Stimulated activated CD4-positive, alpha-beta T cell treated with anti-CD3 and anti-CD28 coated beads, Interleukin-2, amount 100 ng/mL, for 48 hours (primary cell): ENCODE data around the gene TTC13.
"Not testable (repeated sequence)": the region's sequence is repeated elsewhere in the genome, so short reads cannot be mapped to it uniquely, and the experiment has no call there.

Experiments used
- DNase-seq, 2 donors: peaks; one replicate each; pipeline ENCODE4 v3.0.0-alpha.2; 2020

TTC13 gene

DNA sequence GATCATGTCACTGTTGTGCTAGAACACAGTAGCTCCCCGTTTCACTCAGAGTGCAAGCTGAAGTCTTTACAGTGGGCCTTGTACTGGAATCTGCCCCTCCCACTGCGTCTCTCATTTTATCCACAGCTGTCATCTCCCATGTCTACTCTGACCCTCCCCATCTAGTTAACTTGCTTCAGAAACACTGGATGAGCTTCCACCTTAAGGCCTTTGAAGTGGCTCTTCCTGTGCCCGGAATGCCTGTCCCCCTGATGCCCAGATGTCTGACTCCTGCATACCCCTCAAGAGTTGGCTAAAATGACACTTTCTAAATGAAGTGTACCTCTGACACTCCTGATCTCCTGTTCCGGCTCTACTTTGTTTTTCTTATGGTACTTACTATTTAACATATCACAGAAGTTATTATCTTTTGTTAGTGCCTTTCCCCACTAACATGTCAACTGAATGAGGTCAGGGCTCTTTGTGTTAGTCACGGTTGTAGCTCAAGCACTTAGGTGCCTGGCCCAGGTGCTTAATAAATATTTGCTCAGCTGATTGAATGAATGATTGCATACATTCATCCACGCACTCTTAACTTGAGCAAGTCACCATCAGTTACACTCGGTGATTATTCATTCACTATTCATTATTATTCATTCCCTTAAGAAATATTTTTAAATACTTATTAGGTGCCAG, 13.6 kb upstream of the TTC13 start:
- DNase-seq = no peak

DNA sequence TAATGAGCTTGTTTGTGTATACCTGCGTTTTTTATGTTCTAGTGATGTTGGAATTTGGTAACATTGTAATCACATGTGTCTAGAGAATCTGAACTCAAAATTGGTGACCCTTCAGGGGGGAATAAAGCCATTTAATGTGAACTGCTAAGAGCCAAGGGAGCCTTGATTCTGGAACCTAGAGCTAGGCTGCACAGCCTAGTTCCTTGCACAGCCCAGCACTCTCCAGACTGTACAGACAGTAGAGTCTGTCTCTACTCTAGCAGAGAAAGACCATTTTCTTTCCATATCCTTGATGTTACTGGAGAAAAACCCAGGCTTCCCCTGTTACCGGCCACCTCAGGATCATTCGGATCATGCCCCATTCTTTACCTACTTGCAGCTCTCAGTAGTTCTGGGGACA, 8.8 kb upstream of the TTC13 start:
- DNase-seq = no peak

DNA sequence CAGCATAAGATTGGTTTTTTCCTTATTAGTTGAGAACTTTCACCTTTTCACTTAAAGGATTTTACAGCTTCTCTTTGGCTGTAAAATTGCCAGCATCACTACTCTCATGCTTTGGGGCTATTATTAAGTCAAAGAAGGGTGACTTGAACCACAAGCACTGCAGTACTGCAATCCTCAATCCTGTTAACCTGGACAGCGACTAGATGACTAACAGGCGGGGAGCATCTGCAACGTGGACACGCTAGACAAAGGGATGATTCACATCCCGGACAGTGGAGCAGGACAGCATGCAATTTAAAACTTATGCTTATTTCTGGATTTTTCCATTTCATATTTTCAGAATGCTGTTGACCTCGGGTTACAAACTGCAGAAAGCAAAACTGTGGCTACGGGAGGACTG, 8.3 kb upstream of the TTC13 start:
- no peak for DNase-seq

DNA sequence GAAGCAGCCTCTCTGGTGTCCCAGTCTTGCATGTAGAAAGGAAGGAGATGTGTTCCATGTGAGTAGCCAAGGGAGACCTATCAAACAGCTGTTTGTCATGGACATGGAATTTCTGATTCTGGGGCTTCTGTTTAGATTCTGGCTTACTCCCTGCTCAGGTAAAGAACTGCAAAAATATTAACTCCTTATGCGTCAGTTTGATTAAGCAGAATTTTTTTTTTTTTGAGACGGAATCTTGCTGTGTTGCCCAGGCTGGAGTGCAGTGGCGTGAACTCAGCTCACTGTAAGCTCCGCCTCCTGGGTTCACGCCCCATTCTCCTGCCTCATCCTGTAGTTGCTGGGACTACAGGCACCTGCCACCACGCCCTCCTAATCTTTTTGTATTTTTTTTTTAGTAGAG, 7.0 kb upstream of the TTC13 start:
- no peak for DNase-seq

DNA sequence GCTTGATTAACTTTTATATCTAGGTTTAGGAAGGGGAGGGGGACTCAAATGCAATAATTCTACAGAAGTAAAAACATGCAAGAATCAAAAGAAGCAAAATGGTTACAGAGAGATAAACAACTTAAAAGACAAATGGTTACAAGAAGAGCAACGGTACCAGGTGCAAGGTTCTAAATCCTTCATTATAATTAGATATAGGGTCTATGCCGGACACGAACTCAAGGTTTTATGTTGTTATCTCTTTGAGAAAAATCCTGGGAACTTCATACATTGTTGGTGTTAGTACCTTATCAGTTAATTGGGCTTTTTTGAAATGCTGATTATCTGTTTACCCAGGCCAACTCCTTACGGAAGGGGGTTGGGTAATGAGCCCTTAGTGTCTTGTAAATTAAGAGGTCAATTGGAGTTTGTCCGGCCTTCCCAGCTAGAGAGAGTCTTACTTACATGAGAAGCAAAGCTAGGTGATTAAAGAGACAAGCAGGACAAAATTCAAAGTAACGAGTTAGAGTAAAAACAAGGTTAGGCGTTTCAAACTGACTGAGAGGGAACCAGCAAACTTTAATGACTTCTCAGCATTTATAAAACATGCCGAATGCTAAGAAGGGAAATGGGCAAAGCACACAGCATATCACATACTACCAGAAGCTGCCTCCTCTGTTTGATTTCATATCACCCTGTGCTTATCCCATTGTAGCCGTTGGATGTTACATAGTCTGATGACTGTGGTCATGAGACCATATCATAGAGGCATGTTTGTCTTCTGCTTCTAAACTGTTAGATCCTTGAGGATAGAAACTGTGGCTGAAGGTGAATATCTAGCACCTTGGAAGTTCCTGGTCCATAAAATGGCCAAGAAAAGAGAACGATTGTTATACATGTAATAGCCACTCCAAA, 6.2 kb upstream of the TTC13 start:
- DNase-seq = not testable (repeated sequence)

DNA sequence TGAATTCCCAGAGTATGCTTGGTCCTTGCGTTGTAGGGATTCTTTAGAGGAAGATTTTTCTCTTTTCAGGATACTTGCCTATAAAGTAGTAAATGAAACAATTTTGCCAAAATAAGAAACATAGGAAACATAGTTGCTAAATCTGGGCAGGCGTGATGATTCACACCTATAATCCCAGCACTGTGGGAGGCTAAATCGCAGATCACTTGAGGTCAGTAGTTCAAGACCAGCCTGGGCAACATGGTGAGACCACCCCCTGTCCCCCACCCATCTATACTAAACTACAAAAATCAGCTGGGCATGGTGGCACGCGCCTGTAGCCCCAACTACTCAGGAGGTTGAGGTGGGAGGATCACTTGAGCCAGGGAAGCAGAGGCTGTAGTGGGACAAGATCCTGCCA, 5.2 kb upstream of the TTC13 start:
- no peak for DNase-seq

DNA sequence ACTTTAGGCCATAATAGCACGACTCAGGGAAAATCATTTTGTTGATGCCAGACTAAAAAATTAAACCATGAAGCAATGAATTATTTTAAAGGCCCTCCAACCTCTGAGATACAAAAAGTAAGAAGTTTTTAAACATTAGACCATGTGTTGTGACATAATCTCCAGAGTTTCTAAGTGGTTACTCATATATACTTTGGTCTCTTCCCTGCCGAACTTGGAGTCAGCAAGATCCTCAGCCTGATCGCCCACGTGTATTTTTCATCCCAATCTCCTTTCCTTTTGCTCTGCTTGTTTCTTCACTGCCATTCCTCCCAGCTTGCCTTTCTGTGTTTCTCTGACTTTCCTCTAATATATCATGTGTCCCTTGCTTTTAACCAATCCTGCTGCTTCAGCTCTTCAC, 4.0 kb upstream of the TTC13 start:
- no peak for DNase-seq

DNA sequence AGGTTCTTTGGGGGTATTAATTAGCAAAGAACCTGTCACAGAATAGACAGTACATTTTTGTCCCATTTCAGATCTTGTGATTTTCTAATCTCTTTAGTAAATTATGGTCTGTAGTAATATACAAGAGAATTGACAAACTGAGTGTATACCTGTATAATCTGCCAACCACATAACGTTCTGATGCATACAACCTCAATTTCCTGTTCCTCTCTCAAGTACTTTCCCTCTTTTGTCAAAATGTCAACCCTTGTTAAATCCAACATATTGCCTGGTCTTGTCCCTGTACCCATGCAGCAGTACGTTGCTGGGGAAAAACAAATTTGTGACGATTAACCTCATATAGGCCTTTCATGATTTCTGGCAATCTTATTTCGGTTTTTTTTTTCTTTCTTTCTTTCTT, 1.3 kb upstream of the TTC13 start:
- DNase-seq = no peak

DNA sequence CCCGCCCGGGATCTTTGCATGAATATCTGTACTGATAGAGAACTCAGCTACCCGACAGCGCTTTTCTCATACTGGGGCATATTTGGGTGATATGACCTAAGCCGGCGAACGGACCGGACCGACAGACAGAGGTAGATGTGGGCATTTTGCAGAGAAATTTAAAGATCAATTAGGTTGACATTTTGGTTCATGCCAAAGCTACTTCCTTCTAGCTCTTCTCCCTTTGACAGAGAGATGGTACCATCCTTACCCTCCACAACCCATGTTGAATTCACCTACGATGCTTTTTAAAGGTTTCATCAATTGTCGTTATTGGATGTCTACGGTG, 692 bp upstream of the TTC13 start:
- DNase-seq = no peak

DNA sequence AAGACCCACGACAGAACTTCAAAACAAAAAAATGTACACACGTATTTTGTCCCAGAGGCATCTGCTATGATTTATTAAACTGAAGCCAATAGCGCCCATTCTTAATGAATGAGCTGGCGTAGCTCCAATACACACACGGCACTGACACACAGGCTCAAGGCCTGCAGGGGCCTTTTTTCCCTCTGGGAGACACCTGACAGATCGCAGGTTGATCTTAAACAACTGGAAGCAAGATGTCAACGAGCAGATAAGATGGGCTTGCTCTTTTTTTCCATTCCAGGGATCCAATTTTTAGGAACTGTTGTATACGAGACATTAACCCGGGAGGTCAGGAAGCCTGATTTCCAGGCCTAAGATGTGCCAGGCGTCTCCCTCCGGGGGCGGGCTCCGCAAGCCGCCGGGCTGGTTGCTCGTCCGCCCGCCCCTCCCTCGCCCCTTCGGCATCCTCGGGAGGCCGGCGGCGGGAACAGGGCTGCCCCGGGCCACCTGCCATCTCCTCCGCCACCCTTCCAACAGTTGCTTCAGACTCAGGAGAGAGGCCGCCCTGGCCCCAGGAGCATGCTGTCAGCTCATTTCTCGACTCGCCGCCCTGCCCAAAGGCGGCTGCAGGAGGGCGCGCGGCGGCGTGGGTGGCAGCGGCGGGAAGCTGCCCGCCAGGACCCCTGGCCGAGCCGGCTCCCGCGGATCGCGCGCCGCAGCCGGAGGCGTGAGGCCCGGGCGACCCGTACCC, 735 bp downstream of the TTC13 start:
- peak; percentile 19 to 25 for DNase-seq

DNA sequence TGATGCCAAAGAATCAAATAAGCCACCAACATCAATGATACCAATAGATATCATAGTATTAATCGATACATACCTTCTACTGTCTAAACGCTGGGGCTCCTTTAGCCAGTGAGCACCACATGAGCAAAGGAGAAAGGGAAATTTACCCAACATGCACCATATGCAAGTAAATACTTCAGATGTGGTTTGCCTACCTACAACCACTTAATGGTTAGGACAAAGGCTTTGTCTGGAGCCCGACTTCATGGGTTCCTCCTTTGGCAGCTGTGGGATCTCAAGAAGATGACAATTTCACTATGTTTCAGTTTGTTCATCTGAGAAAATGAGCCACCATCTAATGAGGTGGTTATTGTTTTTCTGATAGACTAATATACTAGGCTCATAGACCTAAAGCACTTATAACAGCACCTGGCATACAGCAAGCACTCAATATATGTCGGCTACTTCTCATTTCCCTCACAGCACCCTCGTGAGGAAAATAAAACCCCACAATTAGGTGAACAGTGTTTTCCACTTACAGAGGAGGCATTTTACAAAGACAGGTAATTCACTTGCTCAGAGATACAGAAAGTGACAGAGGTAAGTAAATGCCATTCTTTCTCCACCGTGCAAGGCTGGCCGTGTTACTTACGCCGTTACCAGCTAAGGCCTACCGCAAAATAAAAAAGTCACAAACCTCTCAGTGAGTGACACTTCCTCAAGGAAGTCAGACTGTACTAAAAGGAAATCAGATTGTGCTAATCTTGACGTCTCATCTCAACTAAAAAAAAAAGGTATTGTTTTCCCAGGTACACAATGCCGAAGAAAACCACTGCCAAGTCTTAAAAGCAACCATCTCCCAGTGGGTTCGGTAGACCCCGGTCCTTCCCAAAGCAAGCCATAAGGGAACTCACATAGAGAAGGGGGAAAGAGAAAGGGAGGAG, 1.6 kb downstream of the TTC13 start:
- DNase-seq = peak in 1 of 2 donors; percentile 6

DNA sequence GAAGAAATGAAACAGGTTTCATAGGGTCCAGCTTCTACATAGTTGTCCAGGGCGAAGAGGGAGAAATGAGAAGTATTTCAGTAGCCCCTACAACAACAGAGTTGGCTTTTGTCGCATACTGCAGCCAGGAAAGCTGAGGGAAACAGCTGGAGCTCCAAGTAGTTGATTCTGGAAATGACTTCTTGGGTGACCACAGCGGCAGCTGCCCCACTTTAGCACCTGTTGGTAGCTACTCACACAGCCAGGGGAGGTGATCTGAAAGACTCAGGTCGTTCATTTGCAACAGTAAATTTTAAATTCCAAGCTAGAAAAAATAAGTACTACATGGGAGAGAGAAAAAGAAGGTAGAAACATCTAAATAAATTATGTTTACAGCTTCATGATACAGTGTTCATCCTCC, 2.3 kb downstream of the TTC13 start:
- DNase-seq = no peak

DNA sequence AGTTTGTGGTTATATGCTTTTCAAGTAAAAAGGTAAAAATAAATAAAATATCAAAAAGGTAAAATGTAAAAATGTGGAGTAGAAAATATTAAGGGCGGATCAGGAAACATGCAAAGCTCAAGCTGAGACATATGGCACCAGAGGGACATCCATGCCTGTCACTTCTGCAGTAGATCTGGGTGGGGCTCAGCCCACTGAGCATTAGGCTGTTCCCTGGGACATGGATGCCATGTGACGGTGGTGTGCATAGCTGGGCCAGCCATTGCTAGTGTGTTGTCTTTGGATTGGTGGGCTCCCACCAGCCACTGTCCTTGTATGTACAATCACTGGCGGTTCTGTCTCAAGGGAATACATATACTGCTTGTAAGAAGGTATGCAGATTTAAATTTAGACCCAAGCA, 3.0 kb downstream of the TTC13 start:
- DNase-seq = no peak

DNA sequence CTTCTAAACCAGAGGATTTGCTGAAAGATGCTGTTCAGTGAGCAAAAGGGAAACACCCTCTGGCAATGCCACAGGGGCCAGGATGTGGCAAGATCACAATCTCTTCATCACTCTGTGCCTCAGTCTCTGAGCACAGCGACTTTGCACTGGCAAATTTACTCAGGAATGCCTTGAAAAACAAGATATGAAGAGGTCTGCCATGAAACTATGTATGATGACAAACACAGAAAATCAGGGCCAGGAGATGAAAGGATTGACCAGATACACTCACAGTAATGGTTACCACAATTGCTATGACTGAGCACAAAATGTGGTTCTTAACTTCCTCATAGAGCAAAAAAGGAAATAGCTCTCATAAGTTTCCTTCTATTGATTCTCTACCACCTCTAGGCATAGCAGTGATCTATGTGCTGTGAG, 5.8 kb downstream of the TTC13 start:
- DNase-seq = peak; percentile 24 to 28

DNA sequence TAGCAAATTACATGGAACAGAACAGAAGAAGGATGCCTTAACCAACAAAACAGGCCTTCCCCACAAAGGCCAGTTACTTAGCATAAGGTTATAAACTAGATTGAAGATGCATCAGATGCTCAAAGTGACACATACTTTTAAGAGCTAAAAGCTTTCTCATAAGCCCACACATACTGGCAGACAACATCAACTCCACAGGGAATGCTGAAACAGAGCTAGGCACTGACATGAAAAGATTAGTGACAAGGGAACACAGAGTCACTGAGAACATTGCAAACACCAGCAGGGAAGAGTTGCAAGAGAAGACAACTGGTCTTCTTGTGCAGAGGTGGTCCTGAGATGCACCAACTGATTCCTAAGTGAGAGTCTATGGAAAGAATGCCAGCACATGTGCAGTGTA, 6.9 kb downstream of the TTC13 start:
- no peak for DNase-seq

DNA sequence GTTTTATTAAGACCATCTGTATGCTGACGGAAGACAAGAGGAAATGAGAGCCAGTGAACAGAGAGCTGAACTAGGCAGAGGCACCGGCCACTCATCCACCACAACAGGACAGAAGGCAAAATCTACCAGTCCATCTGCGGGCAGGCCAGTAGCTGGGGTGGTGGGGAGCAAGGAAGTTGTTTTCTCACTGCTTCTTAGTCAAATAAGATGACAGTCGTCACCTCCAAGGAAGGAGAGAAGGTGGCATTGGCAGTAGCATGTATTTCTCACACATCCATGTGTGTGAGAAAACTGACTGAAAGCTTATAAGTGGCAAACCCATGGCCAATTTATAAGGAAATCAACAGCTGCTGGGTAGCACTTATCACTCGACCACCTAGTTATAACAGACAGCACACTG, 8.2 kb downstream of the TTC13 start:
- no peak for DNase-seq

DNA sequence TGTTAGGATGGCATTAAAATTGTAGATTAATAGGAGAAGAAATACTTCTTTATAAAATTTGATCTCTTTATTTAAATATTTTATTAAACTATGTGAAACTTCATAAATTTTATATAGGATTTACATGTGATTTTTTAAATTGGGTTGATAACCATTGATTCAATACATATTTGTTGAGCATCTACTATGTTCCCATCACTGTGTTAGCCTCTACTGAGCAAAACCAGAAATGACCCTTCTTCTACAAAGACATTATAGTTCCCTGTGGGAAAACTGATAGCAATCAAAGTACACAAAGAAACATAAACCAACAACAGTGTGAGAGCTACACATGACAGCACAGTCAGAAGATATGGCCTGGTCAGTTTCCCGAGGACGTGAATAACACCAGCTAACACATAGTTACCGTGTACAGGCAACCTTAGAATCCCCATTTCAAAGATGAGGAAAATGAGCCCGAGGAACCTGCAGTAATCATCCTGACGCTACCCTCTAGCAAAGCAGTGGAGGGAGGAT, 12.2 kb downstream of the TTC13 start:
- no peak for DNase-seq

DNA sequence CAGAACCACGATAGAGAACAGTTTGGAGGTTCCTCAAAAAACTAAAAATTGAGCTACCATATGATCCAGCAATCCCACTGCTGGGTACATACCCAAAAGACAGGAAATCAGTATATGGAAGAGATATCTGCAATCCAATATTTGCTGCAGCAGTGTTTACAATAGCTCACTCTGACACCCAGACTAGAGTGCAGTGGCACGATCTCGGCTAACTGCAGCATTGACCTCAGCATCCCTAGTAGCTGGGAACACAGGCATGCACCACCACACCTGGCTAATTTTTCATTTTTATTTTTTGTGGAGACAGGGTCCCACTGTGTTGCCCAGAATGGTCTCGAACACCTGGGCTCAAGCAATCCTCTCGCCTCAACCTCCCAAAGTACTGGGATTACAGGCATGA, 13.1 kb downstream of the TTC13 start:
- DNase-seq = no peak

DNA sequence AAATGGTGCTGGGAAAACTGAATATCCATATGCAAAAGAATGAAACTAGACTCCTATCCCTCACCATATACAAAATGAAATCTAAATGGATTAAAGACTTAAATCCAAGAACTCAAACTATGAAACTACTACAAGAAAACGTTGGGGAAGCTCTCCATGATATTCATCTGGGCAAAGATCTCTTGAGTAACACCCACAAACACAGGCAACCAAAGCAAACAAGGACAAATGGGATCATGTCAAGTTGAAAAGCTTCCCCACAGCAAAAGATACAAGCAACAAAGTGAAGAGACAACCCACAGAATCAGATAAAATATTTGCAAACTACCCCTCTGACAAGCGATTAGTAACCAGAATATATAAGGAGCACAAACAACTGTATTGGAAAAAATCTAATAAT, 13.8 kb downstream of the TTC13 start:
- no peak for DNase-seq

DNA sequence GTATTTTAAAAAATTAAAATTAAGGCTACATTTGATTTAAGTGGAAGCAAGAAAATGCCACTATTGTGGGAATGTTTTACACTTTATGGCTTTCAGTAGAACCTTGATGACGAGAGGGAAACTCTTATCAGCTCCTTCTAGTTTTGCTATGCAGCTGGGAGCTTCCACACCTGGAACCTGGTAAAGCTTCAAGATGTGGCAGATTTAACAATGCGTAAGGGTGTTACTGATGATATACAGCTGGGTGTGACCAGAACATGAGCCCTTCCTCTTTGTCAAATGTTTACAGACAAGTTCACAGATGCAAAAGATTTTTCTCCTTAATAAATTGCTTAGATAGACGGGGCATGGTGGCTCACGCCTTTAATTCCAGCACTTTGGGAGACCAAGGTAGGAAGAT, 20.3 kb downstream of the TTC13 start:
- DNase-seq = no peak

DNA sequence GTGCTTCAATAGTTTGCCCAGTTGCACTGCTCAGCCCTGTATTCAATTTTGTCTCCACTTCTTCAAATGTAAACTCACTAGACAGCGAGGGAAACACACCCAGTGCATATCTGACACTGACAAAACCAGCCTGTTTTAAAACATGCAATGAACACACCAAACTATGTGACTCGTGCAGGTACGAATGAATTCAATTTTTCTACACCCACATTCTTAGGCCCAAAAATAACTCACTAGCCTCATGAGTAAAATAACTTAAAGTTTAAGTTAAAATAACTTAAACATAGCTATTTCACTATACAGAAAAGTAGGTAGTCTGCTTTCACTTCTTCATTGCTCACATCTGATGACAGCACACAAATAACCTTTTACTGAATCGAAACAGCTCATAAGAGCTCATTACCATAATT, 21.1 kb downstream of the TTC13 start:
- no peak for DNase-seq

DNA sequence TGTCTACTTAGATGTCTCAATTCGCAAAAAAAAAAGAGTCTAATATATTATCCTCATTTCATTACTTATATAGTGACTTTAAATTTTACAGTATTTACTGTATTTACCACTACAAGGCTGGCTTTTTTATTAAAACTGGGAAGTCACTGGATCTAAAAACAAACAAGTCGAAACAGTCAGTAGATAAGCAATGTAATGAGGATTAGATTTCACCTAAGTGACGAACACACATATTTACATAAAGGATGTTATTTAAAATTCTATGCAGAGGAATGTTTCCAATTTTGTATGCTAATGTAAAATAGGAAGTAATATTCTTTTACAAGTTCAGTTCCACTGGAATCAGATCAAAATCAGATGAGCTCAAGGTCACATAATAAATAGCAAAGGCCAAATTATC, 28.3 kb downstream of the TTC13 start:
- no peak for DNase-seq

DNA sequence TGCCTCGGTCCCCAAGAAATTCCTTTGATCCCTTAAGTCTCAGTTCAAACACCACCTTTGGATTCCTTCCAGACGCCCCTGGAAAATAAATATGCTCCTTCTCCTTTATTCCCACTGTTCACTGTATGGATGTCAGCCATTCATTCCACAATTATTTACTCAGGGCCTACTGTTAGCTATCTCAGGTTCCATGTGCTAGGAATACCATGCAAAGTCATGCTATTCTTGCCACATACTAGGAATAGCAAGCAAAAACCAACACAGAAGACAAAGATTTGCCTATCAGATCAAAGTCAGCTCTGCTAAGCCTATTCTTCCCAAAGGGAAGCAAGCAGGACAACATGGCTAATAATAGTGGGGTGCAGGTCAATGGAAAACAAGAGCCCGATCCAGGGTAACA, 29.8 kb downstream of the TTC13 start:
- no peak for DNase-seq
